ENCODE results near the gene DEPDC1B.
"Not testable (repeated sequence)": the region's sequence is repeated elsewhere in the genome, so short reads cannot be mapped to it uniquely, and the experiment has no call there.

Gene DEPDC1B

DNA sequence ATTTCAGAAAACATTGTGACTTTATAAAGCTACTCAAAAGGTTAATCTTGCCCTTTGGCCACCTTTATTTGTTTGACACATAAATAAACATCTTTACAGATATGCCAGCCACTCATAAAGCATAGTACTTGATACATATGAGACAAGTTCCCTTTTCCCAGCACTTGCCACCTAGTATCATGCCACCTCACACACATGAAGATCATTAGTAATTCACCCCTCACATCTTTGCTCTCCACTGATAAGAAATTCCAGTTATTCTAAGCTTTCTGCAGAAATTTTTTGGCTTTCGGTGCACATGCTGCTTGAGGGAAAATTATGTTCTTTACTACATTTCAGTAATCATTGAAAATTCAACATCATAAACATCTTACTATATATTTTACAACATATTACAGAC is 59.1 kb downstream of the DEPDC1B start:
- DNase-seq, result no peak

DNA sequence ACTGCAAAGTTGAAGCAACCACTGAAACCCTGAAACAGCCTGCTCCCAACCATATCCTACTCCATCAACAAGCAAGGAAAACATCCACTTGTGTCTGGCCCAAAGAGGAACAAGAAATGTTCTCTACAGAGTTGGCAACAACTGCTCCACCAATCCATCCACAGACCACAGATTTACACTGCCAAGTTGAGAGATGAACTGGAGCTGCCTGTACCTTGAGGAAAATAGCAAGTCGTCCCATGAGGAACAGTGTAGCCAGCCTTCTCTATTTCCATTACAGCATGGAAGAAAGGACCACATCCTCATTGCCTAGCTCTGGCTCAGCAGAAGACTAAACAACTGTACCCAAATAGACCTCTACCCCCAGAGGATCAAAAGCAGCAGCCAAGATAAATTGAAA is 60.4 kb downstream of the DEPDC1B start:
- DNase-seq, result no peak

- DNase-seq, result no peak
Measured at GRCh38 chr5:60638300-60638699, 61.7 kb downstream of the DEPDC1B start.

DNA sequence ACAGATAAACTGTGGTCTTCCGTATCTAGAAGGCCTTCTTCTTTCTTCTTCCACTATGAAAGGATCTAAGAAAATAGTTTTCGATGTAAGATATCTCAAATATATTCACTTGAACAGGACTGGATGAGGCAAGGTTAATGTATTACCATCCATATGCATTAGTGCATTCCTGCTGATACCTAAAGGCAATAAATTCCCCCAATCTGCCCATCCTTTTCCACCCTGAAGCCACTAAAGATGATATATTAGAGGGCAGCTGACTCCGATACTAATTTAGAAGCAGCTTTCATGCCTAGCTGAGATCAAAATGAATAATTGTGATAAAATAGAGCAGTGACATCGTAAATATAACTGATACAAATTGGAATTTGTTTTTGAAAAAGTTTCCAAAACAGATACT is 63.3 kb downstream of the DEPDC1B start:
- DNase-seq, result no peak

DNA sequence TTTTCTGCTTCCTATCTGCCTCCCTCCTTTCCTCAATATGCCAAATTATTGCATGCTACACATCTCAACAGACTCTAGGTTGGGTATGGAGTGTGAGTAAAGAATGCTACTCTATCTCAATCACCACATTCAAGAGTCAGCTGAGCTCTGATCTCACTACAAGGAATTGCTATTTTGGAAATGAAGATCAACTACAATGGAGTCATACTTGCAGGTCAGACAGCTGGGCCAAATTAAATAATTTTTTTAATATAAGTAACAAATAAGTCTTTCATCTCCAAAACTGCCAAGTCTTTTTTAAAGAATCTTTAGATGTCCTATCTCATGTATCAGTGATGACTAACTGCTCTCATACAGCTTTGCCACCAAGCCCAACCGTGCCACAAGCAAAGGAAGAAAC is 64.0 kb downstream of the DEPDC1B start:
- no peak for DNase-seq

DNA sequence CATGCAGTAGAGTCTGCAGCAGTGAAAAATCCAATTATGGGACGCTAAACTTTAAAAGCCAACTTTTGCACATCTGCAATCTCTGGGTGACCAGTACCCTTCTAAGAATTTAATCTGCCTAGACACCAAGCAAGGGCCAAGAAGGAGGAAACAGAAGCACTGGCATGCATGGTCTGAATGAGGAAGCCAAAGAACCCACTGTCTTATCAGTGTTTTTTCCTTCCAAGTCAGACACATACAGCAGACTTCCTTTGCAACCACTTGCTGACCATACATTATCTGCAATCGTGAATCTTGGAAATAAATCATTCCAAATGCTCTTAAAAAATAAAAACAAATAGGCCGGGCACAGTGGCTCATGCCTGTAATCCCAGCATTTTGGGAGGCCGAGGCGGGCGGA is 65.9 kb downstream of the DEPDC1B start:
- DNase-seq, result no peak

DNA sequence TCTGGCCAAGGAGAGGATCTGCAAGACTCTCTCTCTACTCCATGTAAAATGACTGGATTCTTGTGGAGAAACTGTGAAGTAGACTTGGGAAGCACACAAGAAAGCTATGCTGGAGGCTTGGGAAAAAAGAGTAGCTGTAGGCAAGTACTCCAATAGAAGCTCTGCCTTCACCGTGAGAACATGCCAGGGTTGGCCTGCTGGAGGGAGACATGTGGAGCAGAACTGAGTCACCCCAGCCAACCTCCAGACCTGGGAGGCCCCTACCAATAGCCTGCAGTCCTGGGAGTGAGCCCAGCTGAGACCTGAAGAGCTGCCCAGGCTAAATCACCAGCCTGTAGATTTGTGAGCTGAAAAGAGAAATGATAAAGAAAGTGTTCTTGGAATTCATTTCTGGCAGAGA is 66.6 kb downstream of the DEPDC1B start:
- DNase-seq, result no peak

DNA sequence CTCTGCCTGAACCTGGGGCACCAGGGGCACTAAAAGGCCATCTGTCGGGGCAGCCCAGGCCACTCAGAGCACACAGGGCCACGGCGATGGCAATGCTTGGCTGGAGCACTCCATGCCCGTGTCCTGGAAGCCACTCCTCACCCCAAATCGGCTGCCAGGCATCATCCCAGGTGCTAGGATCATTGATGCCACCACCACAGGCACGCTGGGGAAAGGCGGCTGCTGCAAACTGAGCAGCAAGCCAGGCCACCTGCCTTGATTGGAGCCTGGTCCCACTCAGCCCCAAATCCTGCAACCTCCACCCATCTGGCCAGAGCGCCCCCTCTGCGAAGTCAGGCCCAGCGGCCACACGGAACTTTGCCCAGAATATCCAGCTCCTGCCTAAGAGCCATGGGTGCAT is 67.8 kb downstream of the DEPDC1B start:
- DNase-seq, result no peak

GRCh38 chr5:60630836-60631235 is 69.1 kb downstream of the DEPDC1B start:
- DNase-seq, result no peak

DNA sequence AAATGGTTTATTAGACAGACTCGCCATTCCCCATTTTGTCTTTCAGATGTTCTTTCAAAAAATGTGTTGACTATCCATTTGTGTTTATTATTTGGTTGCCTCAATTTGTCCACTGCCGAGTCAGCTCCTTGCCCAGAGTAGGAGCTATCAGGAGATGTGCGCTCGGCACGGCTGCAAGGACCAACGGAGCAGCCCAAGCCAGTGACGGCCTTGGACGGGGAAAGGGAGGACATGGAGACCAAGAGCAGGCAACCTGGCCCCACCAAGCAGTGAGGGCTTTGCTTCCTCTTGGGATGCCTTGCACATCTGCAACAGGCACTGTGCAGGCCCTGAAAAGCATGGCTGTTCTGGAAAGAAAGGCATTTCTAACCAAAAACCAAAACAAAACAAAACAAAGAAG is 69.8 kb downstream of the DEPDC1B start:
- no peak for DNase-seq

DNA sequence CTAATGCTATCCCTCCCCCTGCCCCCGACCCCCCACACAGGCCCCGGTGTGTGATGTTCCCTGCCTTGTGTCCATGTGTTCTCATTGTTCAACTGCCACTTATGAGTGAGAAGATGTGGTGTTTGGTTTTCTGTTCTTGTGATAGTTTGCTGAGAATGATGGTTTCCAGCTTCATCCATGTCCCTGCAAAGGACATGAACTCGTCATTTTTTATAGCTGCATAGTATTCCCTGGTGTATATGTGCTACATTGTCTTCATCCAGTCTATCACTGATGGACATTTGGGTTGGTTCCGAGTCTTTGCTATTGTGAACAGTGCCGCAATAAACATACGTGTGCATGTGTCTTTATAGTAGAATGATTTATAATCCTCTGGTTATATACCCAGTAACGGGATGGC is 75.1 kb downstream of the DEPDC1B start:
- DNase-seq, result not testable (repeated sequence)

- not testable (repeated sequence) for DNase-seq
Measured at GRCh38 chr5:60620752-60621151, 79.2 kb downstream of the DEPDC1B start.

DNA sequence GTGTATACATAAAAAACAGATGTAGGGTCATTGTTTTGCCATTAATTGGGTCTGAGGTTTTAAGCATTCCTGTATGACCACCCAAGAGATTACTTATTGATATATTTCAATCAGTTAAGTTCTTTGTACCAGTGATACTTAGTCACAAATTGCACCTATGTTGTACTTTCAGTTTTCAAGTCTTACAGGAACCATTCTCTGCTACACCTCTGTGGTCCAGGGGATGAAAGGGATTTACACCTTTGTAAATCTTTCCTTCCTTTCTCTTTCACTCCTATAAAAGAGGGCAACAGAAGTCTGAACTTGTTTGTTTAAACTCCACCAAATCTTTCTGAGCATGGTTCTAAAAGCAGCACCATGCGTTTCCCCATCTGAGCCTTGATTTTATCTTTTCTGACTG is 86.1 kb downstream of the DEPDC1B start:
- no peak for DNase-seq

DNA sequence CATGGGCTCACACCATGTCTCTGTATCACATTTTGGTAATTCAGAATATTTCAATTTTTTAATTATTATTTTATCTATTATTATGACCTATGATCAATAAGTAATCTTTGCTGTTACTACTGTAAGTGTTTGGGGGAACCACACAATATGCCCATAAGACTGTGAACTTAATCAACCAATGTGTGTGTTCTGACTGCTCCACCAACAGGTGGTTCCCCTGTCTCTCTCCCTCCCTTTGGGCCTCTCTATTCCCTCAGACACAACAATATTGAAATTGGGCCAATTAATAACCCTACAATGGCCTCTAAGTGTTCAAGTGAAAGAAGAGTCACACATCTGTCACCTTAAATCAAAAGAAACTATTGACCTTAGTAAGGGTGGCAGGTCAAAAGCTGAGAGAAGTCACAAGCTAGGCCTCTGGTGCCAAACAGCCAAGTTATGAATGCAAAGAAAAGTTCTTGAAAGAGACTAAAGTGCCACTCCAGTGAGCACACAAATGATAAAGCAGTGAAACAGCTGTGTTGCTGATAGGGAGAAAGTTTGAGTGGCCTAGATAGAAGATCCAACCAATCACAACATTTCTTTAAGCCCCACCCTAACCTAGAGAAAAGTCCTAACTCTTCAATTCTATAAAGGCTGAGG is 88.7 kb downstream of the DEPDC1B start:
- DNase-seq, result no peak

- no peak for DNase-seq
Measured at GRCh38 chr5:60604771-60605170, 95.2 kb downstream of the DEPDC1B start.

DNA sequence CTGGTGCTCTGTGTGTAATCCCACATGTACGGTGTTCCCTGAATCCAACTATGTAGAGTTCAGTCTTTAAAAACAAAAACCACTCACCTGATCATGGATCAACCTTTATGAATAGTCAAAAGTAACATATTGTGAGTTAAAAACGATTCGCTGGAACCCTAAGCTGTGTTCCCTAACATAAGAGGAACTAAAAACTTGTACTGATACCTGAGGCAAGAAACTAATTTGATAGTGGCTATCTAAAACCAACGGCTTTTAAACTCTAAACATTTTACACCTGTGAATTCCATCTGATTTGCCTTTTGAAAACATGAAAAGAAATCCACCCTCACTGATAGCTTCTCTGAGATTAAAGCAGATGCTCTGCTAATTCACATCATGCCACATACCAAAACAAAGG is 101.5 kb downstream of the DEPDC1B start:
- no peak for DNase-seq

DNA sequence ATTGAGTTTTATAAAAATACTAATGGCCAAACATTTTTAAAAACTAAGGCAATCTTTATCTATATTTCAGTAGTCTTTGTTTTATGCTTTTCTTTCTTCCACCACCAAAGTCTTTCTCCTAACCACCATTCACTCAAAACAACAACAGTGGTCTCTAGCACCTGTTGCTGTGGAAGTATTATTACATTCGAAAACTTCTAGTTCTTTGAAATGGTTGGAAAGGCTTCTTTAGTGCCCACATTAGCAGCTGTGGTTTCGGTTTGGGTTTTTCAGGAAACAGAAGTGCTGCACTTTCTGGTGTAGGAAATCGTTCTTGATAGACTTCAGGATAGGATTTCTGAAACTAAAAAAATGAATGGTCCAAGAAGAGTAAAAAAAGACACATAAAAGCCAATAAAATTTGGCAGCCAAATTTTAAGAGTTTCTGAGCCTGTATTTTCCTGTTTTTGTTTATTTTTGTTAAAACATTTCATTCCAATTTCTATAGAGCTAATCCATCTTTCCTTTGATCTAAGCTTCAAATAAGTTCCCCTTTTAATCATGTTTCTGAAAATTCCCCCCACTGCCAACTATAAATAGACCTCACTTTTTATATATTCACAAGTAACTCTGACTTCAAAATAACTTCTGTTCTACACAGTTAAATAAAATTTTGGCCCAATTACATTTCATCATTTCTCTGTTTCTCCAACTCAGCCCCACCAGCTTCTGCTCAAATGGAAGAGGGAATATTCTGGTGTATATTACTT is 102.2 kb downstream of the DEPDC1B start:
- no peak for DNase-seq

DNA sequence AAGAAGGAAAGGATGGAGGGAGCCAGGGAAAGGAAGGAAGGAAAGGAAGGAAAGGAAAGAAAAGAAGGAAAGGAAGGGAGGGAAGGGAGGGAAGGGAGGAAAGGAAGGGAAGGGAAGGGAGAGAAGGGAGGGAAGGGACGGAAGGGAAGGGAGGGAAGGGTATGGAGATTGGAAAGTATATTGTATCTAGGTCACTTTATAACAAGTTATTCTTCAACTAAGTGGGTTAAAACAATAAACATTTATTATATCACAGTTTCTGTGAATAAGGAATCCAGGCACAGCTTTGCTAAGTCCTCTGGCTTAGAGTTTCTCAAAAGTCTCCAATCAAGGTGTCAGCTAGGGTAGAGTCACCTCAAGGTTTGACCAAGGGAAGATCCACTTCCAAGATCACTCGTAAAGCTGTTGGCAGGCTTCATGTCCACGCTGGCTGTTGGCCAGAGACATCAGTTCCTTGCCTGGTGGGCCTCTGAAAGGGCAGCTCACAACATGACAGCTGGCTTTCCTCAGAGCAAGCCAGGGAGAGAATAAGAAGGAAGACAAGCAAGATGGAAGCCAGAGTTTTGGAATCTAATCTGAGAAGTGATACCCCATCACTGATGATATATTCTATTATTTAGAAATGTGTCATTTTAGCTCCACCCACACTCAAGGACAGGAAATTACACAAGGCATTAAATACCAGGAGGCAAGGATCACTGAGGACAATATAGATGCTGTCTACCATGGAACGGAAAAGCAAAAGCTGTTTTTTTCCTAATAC is 105.1 kb downstream of the DEPDC1B start:
- no peak for DNase-seq

DNA sequence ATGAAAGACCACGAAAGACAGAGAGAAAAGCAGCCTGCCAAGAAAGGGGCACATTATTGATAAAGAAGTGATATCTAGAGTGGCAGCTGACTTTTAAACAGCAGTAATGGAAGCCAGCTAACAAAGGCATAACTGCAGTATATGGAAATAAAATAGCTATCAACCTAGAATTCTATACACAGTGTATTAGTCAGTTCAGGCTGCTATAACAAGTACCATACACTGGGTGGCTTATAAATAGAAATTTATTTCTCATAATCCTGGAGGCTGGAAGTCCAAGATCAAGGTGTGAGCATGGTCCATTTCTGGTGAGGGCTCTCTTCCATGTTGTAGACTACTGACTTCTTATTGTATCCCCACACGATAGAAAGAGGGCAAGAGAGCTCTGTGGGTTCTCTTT is 109.8 kb downstream of the DEPDC1B start:
- DNase-seq, result no peak

DNA sequence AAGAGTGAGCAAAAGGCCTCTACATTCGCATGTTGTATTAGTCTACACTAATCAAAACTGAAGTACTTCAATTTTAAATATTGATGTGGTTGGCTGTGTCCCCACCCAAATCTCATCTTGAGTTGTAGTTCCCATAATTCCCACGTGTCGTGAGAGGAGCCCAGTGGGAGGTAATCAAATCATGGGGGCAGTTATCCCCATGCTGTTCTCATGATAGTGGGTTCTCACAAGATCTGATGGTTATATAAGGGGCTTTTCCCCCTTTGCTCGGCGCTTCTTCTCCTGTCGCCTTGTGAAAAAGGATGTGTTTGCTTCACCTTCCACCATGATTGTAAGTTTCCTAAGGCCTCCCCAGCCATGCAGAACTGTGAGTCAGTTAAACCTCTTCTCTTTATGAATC is 112.7 kb downstream of the DEPDC1B start:
- DNase-seq, result not testable (repeated sequence)

- DNase-seq, result no peak
Measured at GRCh38 chr5:60586307-60586901, 113.6 kb downstream of the DEPDC1B start.

DNA sequence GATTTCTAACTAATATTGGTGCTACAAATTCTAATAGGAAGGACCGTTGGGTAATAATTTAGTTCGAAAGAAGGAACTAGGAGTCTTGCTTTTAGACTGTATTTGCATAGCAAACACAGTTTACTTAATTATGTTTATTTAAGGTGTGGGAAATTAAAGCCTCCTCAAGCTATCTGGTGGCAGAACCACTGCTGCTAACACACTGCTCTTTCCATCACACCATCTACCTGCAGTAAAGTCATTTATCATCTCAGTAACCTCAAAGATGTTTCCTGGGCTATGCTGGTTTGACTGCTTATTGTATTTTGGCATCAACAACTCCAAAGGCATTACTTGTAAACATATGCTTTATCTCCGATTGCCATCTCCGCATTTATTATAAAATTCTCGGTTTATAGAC is 114.3 kb downstream of the DEPDC1B start:
- no peak for DNase-seq

DNA sequence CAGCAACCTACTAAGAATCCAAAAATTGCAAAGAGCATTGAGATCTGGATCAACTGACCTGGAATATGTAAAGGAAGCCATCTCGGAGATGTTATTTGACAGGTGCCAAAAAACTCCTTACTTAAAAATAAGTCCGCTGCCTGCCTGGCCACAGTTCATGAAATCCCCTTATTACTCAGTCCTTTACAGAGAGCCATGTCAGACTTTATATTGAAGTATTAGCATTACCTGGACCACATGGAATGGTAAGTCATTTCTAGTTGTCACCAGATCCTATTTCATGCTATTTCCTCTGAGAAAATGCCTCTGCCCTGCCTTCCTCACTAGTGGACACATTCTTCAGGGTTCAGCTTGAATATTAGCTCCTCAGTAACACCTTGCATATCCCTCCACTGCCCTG is 115.7 kb downstream of the DEPDC1B start:
- DNase-seq, result no peak

DNA sequence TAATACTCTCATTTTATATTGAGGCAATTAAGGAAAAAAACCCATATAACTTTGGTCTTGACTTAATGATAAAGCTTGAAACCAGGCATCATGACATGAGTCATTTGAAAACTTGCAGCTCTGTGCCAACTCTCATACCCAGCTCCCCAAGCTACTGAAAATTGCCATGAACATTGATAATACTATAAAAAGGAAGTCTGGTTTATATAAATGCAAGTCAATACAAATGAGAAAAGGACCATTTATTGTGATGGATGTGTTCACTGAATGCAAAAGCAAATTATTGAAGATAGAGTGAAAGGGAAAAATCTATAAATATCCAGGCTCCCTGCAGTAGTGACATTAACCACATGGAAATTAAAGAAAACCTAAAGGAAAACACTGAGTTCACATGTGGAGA is 116.3 kb downstream of the DEPDC1B start:
- no peak for DNase-seq

All from activated effector memory CD4-positive, alpha-beta T cell treated with anti-CD3 and anti-CD28 coated beads, Interleukin-2, amount 50 U/mL, for 16 hours (primary cell).